OCI-LY3 (cell line): Measurements from ENCODE around the gene MTCP1.

ENCODE experiments used
- H2AFZ ChIP-seq: fragments of 200-600, 300-600 bp; shearing (Covaris generic); 2 replicates; pipeline ENCODE4 v1.6.0; 2014; ENCODE audit warnings: antibody characterized with exemption, low read depth, low read length
- H3K27ac ChIP-seq: fragments of 200-600, 300-600 bp; sonication (generic); 2 replicates; pipeline ENCODE4 v1.5.1; 2014; ENCODE audit warnings: mild to moderate bottlenecking, low read length, moderate library complexity, mixed read lengths
- H3K27me3 ChIP-seq: fragments of 200-600, 300-600 bp; sonication (generic); 2 replicates; pipeline ENCODE4 v1.6.1; 2014; ENCODE audit warnings: low read depth, low read length, mixed read lengths
- H3K36me3 ChIP-seq: fragments of 200-600, 300-600 bp; sonication (generic); replicated peaks from 2 replicates; pipeline ENCODE3; 2014; ENCODE audit warnings: low read depth, low read length, mixed read lengths
- H3K4me1 ChIP-seq: fragments of 300-600, 200-600 bp; sonication (generic); 2 replicates; pipeline ENCODE4 v1.6.1; 2014; ENCODE audit warnings: low read length, mixed read lengths
- H3K4me2 ChIP-seq: fragments of 200-600, 300-600 bp; sonication (generic); 2 replicates; pipeline ENCODE4 v1.6.1; 2014; ENCODE audit warnings: low read length, mixed read lengths
- H3K4me3 ChIP-seq: fragments of 300-600, 200-600 bp; sonication (generic); 2 replicates; pipeline ENCODE4 v1.5.1; 2014; ENCODE audit warnings: antibody characterized with exemption, mild to moderate bottlenecking, low read length, moderate library complexity
- H3K79me2 ChIP-seq: fragments of 300-600, 200-600 bp; shearing (Covaris generic); 2 replicates; pipeline ENCODE4 v1.6.1; 2014; ENCODE audit warnings: mild to moderate bottlenecking, low read length, mixed read lengths
- H3K9ac ChIP-seq: fragments of 300-600, 200-600 bp; shearing (Covaris generic); 2 replicates; pipeline ENCODE4 v1.6.0; 2014; ENCODE audit warnings: mild to moderate bottlenecking, low read length, moderate library complexity
- H3K9me3 ChIP-seq: fragments of 200-600, 300-600 bp; shearing (Covaris generic); 2 replicates; pipeline ENCODE4 v1.6.1; 2014; ENCODE audit warnings: low read length, mixed read lengths; ENCODE audit not compliant: insufficient read depth
- H4K20me1 ChIP-seq: fragments of 200-600, 300-600 bp; sonication (generic); 2 replicates; pipeline ENCODE4 v1.6.1; 2016; ENCODE audit warnings: low read length, mixed read lengths; ENCODE audit not compliant: insufficient read depth
- EZH2phosphoT487 ChIP-seq: fragments of 200-600 bp; shearing (Covaris generic); IDR thresholded peaks from 2 replicates; pipeline ENCODE4 v1.6.1; 2018; ENCODE audit warnings: antibody characterized with exemption, mixed run types, low read depth
- TF ChIP-seq, protein P1 (sequence below): fragments of 200-600, 300-600 bp; sonication (generic); IDR thresholded peaks from 2 replicates; pipeline ENCODE4 v1.5.1; 2014; ENCODE audit warnings: antibody characterized with exemption, low read length, low read depth

MTCP1 gene

DNA sequence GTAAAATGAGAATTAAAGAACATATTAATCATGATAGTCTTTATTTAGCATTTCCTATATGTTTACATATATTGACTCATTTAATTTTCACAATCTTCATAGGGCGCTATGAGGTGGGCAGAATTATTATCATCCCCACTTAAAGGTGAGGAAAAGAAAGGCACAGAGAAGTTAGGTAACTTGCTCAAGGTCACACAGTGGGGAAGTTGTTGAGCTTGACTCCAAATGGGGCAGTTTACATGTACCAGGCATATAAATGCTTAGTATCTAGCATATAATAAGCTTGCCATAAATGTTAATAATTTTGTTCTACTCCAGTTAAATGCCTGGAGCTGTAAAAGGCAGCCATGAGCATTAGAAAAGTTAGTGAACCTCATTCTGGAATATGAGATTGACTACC lies 1.5 kb downstream of the MTCP1 start:
- peak overlapping the region; percentile 86 for H3K4me3 ChIP-seq

DNA sequence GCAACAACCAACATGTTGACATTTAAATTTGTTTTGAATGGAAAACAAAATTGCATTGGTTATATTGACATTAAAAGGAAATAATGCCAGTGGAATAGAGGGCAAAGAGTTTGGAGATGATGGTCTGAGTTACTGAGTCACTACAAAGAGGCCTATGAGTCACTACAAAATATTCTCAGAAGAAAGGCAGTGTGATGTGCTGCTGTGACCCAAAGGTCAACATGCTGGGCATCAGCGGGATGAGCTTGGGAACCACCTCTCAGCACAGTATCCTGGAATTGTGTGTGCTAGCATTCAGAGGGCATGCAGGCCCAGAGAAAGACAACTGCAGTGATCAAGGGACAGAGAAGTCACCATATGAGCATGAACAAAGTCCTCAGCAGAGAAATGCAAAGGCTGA lies 2.8 kb downstream of the MTCP1 start:
- Histone ChIP-seq H3K79me2 (peaks cover 52% of the 10 kb centered on the region), H3K4me3 (no peak overlapping the region), H3K27ac (no peak overlapping the region)

More for the DNA sequence above, 1.5 kb downstream of the MTCP1 start:
- H3K9ac ChIP-seq: peak overlapping the region; percentile 82
- no peak for TF ChIP-seq EZH2phosphoT487
- TF ChIP-seq, protein P1, sequence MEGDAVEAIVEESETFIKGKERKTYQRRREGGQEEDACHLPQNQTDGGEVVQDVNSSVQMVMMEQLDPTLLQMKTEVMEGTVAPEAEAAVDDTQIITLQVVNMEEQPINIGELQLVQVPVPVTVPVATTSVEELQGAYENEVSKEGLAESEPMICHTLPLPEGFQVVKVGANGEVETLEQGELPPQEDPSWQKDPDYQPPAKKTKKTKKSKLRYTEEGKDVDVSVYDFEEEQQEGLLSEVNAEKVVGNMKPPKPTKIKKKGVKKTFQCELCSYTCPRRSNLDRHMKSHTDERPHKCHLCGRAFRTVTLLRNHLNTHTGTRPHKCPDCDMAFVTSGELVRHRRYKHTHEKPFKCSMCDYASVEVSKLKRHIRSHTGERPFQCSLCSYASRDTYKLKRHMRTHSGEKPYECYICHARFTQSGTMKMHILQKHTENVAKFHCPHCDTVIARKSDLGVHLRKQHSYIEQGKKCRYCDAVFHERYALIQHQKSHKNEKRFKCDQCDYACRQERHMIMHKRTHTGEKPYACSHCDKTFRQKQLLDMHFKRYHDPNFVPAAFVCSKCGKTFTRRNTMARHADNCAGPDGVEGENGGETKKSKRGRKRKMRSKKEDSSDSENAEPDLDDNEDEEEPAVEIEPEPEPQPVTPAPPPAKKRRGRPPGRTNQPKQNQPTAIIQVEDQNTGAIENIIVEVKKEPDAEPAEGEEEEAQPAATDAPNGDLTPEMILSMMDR: no peak
- peaks cover 11% of the 10 kb centered on the region for H3K4me1 ChIP-seq
- H3K27me3 ChIP-seq: no peaks in the 10 kb centered on the region
- H3K27ac ChIP-seq: no peak overlapping the region
- peak overlapping the region; percentile 74 for H3K4me2 ChIP-seq
- no peaks in the 10 kb centered on the region for H4K20me1 ChIP-seq
- no peak overlapping the region for H2AFZ ChIP-seq
- H3K36me3 ChIP-seq: peaks cover 11% of the 10 kb centered on the region
- peaks cover 64% of the 10 kb centered on the region for H3K79me2 ChIP-seq
- no peaks in the 10 kb centered on the region for H3K9me3 ChIP-seq

DNA sequence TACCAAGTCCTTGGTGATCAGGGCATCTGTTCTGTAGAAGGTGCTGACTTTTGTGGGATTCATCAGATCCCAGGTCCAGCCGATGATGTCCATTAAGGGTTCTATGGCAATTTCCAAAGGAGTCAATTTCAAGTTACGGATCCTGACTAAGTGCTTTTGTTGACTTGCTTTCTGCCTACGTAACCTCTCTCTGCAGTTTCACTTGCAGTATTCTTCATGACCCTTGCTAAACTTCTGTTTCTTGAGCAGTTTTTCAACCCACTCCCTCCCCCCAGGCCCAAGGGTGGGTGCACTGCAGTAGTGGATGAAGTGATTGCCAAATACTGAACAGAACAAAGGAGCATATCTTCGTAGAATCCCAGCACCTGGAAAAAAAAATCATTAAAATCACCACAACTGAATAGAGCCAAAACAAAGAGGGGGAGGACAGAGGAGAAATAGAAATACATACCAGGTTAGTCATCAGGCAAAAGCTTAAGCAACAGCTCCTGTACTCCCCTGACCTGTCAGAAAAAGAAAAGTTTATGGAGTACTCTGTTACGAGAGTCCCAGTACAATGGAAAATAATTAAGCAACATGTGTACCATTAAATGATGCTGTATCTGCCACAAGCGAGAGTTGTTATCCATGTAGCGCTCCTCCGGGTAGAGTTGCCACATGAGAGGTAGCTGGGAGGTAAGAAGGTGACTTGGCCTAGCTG lies 5.8 kb downstream of the MTCP1 start:
- Histone ChIP-seq H3K79me2 (peaks cover 29% of the 10 kb centered on the region), H3K9me3 (no peaks in the 10 kb centered on the region), H2AFZ (no peak overlapping the region), H3K36me3 (no peaks in the 10 kb centered on the region), H3K27me3 (no peaks in the 10 kb centered on the region), H4K20me1 (no peaks in the 10 kb centered on the region), H3K4me2 (no peak overlapping the region), H3K27ac (no peak overlapping the region), H3K9ac (no peak overlapping the region), H3K4me1 (peaks cover 7% of the 10 kb centered on the region), H3K4me3 (no peak overlapping the region)
- TF ChIP-seq, protein P1: no peak
- no peak for TF ChIP-seq EZH2phosphoT487

More for the DNA sequence above, 2.8 kb downstream of the MTCP1 start:
- Histone ChIP-seq H3K27me3 (no peaks in the 10 kb centered on the region), H3K9ac (no peak overlapping the region), H3K36me3 (peaks cover 3% of the 10 kb centered on the region), H3K4me2 (no peak overlapping the region), H3K9me3 (no peaks in the 10 kb centered on the region), H3K4me1 (peaks cover 11% of the 10 kb centered on the region), H4K20me1 (no peaks in the 10 kb centered on the region), H2AFZ (no peak overlapping the region)
- TF ChIP-seq, protein P1: no peak
- no peak for TF ChIP-seq EZH2phosphoT487

DNA sequence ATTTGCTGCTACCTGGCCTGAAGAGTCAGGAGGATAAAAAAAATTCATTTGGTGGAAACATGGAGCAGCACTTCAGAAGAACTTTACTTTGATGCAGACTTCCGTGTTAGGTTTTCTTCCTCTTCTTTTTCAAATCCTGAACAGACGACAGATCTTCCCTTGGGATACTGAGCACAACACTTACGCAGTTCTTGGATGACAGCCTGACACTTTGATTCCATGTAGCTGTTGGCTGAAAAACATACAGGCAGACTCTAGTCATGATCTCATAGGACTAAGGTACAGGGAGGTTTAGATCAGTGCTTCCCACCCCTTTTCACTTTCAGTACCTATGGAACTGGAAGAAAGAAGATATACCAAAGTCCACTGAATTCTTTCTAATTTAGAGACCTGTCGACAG lies 9.2 kb downstream of the MTCP1 start:
- Histone ChIP-seq H3K4me1 (no peaks in the 10 kb centered on the region; the same call in 1 of the 2 replicates), H3K27ac (no peak overlapping the region), H3K4me2 (no peak overlapping the region), H3K79me2 (peaks cover under 1% of the 10 kb centered on the region; the same call in 1 of the 2 replicates), H2AFZ (no peak overlapping the region), H3K27me3 (no peaks in the 10 kb centered on the region), H4K20me1 (no peaks in the 10 kb centered on the region), H3K9ac (no peak overlapping the region), H3K36me3 (no peaks in the 10 kb centered on the region), H3K4me3 (no peak overlapping the region), H3K9me3 (no peaks in the 10 kb centered on the region)
- no peak for TF ChIP-seq EZH2phosphoT487
- TF ChIP-seq, protein P1: no peak
